IPS-18c (cell line): ENCODE measurements around the gene MYO7B.
"Not testable (repeated sequence)": the region's sequence is repeated elsewhere in the genome, so short reads cannot be mapped to it uniquely, and the experiment has no call there.

Source experiments
- H3K4me3 ChIP-seq: 2 replicates; pipeline ENCODE4 v1.7.0; 2013; ENCODE audit warnings: low read depth, mild to moderate bottlenecking, low read length, moderate library complexity; ENCODE audit not compliant: insufficient read depth
- H3K9me3 ChIP-seq: one replicate; pipeline ENCODE4 v1.6.1; 2013; ENCODE audit warnings: mild to moderate bottlenecking, low read length, moderate library complexity; ENCODE audit not compliant: control insufficient read depth, insufficient read depth

The MYO7B gene

DNA sequence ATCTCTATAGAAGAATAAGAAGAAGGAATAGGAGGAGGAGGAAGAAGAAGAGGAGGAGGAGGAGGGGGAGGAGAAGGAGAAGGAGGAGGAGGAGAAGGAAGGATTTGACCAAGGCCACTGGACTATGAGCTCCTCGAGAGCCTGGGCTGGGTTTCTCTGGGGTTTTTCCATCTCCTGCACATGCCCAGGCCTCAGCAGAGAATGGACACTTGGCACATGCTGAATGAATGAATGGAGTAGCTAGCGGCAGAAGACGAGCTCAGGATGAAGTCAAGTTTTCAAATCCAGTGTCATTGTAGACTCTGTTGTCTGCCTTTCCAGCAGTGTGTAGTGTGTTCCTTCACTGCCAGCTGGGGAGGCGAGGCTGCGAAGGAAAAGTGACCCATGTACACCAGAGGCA, 2.2 kb downstream of the MYO7B start:
- Histone ChIP-seq H3K4me3 (no peak overlapping the region), H3K9me3 (no peaks in the 10 kb centered on the region)

DNA sequence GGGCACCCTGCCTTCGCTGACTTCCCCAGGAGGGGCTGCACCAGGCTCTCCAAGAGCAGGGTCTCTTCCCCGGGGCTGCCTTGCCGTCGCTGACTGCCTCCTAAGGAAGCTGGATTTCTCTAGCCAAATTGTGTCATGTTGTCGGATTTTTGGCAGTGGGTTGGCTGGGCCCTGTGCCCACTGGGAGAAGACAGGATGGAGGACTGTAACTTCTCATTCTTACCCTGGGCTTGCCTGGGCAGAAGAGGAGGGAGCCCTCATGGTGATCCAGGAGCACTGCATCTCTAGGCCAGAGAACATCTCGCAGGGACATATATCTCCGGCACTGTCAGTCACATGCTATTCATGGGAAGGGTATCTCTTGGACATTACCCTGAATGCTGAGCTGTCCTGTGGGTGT, 6.3 kb downstream of the MYO7B start:
- H3K4me3 ChIP-seq, result no peak overlapping the region
- H3K9me3 ChIP-seq, result no peaks in the 10 kb centered on the region

DNA sequence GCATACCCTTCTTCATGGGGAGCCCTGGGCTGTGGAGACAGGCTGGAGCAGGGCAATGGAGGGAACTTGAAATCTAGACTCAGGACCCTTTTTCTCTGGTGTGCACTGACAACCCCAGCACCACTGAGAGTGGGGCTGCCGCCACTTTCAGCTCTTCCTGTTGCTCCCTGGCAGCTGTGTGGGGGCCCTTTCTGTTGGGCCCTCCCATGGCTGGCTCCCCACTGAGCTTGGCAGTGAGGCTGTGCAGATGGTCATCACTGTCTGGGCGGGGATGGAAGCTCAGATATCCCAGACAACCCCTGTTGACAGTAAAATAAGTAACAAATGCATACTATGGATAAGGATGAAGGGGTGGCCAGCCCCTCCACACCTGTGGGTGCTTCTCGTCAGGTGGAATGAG, 6.7 kb downstream of the MYO7B start:
- no peaks in the 10 kb centered on the region for H3K9me3 ChIP-seq

DNA sequence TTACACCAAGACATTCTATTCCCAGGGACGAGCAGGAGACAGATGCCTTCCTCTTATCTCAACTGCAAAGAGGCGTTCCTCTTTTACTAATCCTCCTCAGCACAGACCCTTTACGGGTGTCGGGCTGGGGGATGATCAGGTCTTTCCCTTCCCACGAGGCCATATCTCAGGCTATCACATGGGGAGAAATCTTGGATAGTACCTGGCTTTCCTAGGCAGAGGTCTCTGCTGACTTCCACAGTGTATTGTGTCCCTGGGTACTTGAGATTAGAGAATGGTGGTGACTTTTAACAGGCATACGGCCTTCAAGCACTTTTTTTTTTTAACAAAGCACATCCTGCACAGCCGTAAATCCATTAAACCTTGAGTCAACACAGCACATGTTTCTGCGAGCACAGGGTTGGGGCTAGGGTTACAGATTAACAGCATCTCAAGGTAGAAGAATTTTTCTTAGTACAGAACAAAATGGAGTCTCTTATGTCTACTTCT, 7.6 kb downstream of the MYO7B start:
- H3K9me3 ChIP-seq, H3K4me3 ChIP-seq: not testable (repeated sequence)

More for the DNA sequence above, 6.7 kb downstream of the MYO7B start:
- H3K4me3 ChIP-seq, result no peak overlapping the region

DNA sequence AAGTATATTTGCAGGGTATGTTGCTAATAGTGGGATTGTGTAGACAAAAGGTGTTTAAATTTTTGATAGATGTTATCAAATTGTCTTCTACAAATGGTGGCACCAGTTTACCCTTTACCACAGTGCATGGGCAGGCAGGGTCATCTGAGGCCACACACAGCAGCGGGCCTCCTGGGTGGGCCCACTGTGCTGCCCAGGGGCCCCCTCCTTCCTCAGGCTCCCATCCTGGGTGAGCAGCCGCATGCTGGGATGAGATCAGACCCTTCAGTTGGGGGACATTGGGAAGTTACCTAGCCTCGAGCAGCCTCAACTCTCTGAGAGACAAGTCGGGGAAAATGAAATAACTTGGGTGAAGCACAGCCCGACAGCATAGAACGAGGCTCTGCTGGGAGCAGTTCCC, 9.7 kb downstream of the MYO7B start:
- no peak overlapping the region for H3K4me3 ChIP-seq
- no peaks in the 10 kb centered on the region for H3K9me3 ChIP-seq

DNA sequence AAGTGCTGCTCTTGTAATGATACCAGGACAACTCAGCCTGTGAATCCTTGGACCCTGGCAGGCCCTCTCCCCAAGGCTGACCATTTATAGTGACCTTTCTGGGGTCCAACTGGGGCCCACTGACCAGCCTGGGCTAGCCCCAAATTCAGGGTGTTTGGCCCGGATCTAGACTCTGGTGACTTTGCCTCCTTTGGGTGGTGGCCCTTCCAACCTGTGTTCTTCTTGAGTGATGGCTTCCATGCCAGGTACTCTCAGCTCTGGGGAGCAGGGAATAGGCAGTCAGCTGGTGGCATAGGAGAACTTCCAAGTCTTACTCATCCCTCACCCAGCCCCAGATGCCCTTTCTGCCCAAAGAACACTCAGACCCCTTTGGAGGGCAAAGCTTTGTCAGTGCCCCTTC, 10.3 kb downstream of the MYO7B start:
- no peaks in the 10 kb centered on the region for H3K9me3 ChIP-seq
- no peak overlapping the region for H3K4me3 ChIP-seq

DNA sequence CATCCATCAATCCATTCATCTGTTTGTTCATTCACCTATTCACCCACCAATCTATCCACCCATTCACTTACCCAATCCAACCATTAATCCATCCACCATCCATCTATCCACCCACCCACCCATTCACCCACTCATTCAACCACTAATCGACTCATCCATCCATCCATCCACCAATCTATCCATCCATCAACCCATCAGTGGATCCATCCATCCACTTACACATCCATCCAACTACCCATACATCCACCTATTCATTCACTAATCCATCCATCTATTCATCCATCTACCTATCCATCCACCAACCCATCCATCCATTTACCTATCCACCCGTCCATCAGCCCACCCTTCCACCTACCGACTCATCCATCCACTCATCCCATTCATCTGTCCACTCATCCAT, 11.3 kb downstream of the MYO7B start:
- Histone ChIP-seq H3K9me3 (no peaks in the 10 kb centered on the region), H3K4me3 (no peak overlapping the region)

DNA sequence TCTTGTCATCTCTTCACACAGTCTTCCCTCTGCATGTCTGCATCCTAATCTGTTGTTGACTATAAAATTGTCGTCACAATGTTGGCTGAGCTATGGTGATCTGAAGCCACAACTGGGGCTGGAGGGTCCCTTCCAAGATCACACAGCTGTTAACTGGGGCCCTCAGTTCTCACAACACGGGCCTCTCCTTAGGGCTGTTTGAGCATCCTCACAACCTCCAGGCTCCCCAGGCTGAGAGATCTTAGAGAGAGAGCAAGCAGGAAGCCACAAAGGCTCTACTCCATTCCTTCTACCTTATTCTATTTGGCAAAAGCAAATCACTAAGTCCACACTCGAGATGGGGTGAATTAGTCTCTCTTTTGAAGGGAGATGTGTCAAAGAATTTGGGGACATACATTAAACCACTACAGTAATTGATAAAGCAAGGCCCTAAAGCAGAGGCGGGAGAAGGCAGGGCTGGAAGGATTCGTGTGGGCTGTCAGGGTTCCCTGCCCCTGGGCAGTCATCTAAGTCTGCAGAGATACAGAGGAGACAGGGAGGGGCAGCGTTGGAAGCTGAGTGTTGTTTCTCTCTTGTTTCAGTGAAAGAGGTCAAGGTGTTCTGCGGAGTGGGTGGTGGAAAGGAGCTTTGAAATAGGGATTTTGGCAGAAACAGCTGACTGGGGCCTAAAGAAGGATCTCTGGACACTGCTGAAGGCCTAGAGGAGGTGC, 15.9 kb downstream of the MYO7B start:
- H3K9me3 ChIP-seq, result no peaks in the 10 kb centered on the region
- no peak overlapping the region for H3K4me3 ChIP-seq

DNA sequence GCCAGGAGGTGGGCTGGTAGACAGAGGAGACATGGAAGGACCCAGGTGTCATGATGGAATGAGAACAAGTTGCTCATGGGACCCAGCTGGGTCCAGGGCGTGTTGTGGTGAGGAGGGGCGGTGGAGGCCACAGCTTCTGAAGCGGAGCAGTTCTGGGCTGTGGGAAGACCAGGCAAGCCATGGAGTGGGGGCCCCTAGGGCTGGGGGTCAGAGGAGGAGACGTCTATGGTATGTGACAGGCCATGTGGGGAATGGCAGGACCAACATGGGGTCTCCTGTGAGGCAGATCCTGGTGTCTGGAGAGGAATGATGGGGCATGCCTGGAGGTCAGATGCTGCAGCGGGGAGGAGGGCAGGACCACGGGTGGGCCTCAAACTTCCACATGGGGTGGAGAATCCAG, 16.9 kb downstream of the MYO7B start:
- no peak overlapping the region for H3K4me3 ChIP-seq
- no peaks in the 10 kb centered on the region for H3K9me3 ChIP-seq

DNA sequence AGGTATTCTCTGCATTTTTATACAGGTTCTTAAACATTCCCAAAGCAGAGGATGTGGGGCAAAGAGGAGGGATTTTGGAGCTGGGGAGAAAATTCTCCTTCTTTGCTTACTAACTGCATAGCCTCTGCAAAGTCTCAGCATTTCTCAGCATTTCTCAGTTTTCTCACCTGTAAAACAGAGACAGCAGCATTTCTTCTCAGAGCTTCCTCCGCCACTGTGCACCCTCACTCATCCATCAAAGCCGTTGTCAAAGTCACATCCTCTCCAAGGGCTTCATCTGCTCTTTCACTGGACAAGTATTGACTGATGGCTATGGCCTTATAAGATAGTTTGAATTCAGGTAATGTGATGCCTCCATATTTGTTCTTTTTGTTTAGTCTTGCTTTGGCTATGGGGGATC, 17.4 kb downstream of the MYO7B start:
- no peaks in the 10 kb centered on the region for H3K9me3 ChIP-seq
- no peak overlapping the region for H3K4me3 ChIP-seq

DNA sequence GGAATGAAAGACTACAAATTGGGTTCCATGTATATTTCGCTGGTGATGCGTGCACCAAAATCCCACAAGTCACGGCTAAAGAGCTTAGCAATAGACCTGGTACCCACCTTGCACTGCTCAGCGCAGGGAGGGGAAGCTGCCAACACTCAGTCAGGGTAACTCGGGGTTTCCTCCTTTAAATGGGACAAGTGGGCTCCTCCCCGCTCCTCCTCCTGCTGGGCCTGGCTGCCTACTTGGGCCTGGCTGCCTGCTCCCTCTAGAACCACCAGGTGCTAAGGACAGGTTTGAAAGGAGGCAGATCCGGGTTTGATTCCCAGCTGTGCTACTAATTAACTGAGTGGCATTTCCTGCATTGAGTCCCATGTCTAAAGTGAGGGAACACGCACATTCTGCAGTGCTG, 23.4 kb downstream of the MYO7B start:
- H3K4me3 ChIP-seq, result no peak overlapping the region
- H3K9me3 ChIP-seq, result no peaks in the 10 kb centered on the region

DNA sequence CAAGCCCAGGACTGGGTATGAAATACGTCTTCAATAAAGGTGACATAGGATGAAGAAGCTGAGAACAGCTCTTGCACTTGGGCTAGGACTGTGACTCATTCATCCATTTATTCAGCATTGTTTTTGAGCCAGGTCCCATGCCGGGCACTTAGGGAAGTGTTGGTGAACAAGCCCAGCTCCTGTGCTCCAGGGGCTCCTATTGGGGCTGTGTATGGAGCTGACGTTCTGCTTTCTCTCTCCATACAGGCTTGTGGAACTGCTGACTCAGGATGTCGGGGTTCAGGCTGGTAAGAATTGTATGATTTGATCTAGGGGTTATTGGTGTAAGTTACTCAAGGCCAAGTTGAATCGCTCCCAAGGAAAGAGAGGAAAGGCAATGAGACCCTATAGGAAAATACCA, 24.0 kb downstream of the MYO7B start:
- H3K9me3 ChIP-seq, result no peaks in the 10 kb centered on the region
- H3K4me3 ChIP-seq, result no peak overlapping the region

DNA sequence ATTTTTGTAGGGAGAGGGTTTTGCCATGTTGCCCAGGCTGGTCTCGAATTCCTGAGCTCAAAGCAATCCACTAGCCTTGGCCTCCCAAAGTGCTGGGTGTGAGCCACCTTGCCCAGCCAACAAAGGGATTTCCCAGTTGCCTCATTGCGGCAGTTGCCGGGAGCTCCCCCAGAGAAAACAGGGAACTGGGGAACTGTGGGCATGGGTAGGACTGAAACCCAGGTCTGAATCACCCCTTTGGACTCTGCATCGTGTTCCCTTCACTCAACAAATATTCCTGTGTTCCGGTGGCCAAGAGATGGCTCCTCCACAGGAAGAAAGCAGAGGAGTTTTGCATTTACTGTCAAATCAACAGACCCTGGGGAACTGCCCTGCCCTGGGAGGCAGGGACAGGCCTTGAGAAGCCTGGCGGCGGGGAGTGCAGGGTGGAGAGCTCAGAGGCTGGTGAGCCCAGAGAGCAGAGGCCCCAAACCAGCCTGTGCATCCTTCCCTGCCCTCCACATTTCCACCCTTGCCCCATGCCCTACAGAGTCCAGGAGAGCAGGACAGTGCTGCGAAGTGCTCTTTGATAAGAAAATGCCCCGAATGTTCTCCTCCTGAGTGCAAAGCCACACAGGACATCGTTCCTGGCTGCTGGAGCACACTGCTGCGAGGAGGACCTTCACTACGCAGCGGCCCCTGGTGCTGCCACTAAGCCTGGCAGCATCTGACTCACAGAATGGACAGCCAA, 24.9 kb downstream of the MYO7B start:
- Histone ChIP-seq H3K4me3 (no peak overlapping the region), H3K9me3 (no peaks in the 10 kb centered on the region)

DNA sequence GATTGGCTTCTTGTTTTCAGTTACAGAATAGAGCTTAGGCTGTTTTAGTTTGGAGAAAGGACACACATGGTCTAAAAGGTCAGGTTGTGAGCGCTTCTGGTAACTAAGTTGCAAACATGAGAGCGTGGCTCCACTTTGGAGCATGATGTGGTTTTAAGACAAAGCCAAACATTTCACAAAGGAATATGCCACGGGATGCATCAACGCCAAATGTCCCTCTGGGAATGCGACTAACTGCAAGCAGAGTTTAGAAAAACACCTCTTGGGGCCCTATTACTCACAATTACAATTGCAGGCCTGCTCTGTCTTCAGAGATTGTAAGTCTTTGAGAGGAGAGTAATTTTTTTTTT, 25.4 kb downstream of the MYO7B start:
- no peaks in the 10 kb centered on the region for H3K9me3 ChIP-seq
- H3K4me3 ChIP-seq, result no peak overlapping the region

DNA sequence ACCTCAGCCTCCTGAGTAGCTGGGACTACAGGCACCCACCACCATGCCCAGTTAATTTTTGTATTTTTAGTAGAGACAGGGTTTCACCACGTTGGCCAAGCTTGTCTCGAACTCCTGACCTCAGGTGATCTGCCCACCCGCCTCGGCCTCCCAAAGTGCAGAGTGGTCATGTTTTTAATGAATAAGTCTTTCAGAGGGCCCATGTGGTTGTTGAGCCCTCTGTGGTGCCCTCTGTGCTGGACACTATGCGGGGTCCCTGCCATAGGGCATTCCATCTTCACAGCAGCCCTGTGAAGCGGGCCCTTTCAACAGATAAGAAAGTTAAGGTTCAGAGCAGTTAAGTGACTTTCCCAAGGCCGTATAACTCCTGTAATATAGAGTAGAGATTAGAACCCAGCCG, 25.9 kb downstream of the MYO7B start:
- Histone ChIP-seq H3K4me3 (no peak overlapping the region), H3K9me3 (no peaks in the 10 kb centered on the region)

DNA sequence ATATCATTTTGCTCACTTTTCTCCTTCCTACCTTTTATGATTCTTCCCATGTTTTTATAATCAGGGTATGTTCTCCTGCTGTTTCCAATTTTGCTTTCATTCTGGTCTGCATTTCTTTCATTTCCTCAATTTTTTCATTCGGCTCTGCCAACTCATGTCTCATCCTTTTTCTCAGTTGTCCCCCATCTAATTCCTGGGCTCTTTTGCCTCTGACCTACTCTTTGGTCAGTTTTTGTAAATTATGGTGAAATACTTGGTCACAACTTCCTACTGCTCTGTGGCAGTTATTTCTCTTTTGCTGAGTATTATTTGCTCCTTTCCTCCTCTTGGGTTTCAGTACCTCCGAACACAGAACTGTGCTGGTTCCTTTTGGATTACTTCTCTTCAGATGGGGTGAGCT, 27.5 kb downstream of the MYO7B start:
- H3K4me3 ChIP-seq, result no peak overlapping the region
- H3K9me3 ChIP-seq, result no peaks in the 10 kb centered on the region

DNA sequence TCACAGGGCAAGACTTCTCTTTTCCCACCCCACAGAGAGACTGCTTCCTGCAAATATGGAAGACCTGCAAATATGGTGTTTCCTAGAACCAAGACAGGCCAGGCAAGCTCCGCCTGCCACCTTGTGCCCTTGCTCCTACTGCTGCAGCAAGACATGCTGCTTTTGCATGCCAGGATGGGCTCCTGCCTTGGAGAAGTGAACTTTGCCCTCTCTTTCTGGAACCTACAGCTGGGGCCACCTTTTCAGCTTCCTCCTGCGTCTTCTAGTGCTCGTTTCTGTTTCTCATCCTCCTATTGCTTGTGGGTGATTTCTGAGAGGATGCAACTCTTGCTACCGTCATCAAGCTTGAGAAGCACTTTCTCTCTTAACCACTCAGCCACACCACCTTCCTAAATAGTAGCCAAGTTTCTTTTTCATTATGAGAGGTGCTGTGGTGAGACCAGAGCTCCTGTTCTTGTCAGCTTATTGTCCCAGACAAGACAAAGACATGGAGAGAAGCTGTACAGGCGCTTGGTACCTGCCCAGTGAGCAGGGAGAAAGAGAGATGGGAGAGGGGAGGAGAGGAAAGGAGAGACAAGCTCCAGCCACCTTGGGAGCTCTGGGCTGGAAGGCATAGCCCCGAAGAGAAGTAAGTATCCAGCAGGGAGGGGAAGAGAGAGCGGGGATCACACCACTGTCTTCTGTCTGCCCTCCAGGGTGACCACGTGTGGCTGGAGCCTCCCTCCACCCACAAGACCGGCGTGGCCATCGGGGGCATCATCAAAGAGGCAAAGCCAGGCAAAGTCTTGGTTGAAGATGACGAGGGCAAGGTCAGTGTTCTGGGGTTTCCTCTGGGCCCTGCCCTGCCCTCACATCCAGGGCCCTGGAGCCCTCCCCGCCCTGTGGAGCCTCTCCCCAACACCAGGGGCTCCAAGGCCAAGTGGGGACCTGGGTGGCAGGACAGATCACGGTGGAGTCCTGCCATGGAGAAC, 28.3 kb downstream of the MYO7B start:
- no peaks in the 10 kb centered on the region for H3K9me3 ChIP-seq
- H3K4me3 ChIP-seq, result no peak overlapping the region
